ENCODE data around the gene CDK16.

The CDK16 gene

DNA sequence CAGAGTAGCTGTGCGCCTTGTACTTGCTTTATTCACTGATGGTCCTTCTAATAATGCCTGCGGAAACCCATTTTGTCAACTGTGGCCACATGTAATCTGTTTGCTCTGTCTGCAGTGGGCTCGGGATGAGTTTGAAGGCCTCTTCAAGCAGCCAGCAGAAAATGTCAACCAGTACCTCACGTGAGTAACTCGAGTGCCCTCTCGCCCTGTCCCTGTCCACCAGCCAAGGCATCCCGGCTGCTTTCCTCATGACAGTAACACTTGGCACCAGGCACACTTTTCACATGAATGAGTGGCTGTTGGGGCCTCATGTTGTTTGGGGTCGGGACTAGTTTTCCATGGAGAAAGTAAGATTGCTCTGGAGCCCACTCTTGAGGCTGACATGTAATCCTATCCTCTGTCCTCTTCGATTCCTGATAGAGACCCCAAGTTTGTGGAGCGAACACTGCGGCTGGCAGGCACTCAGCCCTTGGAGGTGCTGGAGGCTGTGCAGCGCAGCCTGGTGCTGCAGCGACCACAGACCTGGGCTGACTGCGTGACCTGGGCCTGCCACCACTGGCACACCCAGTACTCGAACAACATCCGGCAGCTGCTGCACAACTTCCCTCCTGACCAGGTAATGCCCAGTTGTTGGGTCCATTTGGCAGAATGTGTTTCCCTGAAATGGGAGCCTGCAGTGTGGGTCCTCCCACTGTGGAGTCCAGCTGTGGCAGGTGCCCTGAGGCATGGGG lies 8.8 kb upstream of the CDK16 start:
- no peak overlapping the region for H3K27ac ChIP-seq
- H3K4me2 ChIP-seq, result no peak overlapping the region
- no peak overlapping the region for H2AFZ ChIP-seq (ENCODE audit: low read depth)
- no peaks in the 10 kb centered on the region for H3K4me1 ChIP-seq (ENCODE audit: low read depth, poor library complexity, severe bottlenecking)
- H3K79me2 ChIP-seq (ENCODE audit: insufficient read depth, low read depth), result no peaks in the 10 kb centered on the region
- TF ChIP-seq, protein P1, sequence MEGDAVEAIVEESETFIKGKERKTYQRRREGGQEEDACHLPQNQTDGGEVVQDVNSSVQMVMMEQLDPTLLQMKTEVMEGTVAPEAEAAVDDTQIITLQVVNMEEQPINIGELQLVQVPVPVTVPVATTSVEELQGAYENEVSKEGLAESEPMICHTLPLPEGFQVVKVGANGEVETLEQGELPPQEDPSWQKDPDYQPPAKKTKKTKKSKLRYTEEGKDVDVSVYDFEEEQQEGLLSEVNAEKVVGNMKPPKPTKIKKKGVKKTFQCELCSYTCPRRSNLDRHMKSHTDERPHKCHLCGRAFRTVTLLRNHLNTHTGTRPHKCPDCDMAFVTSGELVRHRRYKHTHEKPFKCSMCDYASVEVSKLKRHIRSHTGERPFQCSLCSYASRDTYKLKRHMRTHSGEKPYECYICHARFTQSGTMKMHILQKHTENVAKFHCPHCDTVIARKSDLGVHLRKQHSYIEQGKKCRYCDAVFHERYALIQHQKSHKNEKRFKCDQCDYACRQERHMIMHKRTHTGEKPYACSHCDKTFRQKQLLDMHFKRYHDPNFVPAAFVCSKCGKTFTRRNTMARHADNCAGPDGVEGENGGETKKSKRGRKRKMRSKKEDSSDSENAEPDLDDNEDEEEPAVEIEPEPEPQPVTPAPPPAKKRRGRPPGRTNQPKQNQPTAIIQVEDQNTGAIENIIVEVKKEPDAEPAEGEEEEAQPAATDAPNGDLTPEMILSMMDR (conservative IDR thresholded peaks at IDR 0.05; ENCODE audit: low read depth, low read length), result no peak
- no peaks in the 10 kb centered on the region for H3K27me3 ChIP-seq (ENCODE audit: insufficient read depth, low read depth)
- H3K4me3 ChIP-seq (IDR thresholded peaks at IDR 0.05; ENCODE audit: insufficient read depth, low read depth, low read length), result no peak overlapping the region
- no peaks in the 10 kb centered on the region for H4K20me1 ChIP-seq (ENCODE audit: insufficient read depth)
- H3K36me3 ChIP-seq (ENCODE audit: insufficient read depth), result no peaks in the 10 kb centered on the region; the same call in 1 of the 2 replicates
- no peak overlapping the region for H3K9ac ChIP-seq

DNA sequence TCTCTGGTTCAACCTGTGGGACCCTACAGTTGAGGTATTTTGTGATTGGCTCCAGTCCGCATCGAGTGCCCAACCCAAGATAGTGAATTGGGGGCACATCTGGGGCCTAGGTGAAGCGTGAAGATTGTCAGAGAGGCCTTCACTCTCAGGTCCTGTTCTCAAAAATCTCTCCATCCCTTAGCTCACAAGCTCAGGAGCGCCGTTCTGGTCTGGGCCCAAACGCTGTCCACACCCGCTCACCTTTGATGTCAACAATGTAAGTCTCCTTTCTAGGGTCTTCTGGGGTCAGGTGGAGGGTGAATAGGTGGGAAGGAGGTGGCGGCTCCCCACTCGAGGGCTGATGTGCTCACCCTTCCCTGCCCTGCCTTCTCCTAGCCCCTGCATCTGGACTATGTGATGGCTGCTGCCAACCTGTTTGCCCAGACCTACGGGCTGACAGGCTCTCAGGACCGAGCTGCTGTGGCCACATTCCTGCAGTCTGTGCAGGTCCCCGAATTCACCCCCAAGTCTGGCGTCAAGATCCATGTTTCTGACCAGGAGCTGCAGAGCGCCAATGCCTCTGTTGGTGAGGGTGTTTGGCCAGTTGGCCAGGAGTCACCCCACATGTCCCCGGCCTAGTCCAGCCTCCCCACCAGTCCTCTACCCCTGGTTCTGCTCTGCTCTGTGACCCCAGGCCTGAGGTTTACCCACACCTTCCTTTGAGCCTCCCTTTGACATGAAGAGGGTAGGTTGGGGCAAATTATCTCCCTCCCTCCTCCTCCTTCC lies 7.6 kb upstream of the CDK16 start:
- Histone ChIP-seq H3K4me3 (IDR thresholded peaks at IDR 0.05; ENCODE audit: insufficient read depth, low read depth, low read length) (no peak overlapping the region), H3K4me2 (no peak overlapping the region), H3K27ac (no peak overlapping the region), H3K4me1 (ENCODE audit: low read depth, poor library complexity, severe bottlenecking) (no peaks in the 10 kb centered on the region), H3K79me2 (ENCODE audit: insufficient read depth, low read depth) (no peaks in the 10 kb centered on the region), H3K9ac (no peak overlapping the region), H4K20me1 (ENCODE audit: insufficient read depth) (no peaks in the 10 kb centered on the region), H3K27me3 (ENCODE audit: insufficient read depth, low read depth) (no peaks in the 10 kb centered on the region), H3K36me3 (ENCODE audit: insufficient read depth) (no peaks in the 10 kb centered on the region; the same call in 1 of the 2 replicates), H2AFZ (ENCODE audit: low read depth) (no peak overlapping the region)
- TF ChIP-seq, protein P1 (conservative IDR thresholded peaks at IDR 0.05; ENCODE audit: low read depth, low read length), result no peak

DNA sequence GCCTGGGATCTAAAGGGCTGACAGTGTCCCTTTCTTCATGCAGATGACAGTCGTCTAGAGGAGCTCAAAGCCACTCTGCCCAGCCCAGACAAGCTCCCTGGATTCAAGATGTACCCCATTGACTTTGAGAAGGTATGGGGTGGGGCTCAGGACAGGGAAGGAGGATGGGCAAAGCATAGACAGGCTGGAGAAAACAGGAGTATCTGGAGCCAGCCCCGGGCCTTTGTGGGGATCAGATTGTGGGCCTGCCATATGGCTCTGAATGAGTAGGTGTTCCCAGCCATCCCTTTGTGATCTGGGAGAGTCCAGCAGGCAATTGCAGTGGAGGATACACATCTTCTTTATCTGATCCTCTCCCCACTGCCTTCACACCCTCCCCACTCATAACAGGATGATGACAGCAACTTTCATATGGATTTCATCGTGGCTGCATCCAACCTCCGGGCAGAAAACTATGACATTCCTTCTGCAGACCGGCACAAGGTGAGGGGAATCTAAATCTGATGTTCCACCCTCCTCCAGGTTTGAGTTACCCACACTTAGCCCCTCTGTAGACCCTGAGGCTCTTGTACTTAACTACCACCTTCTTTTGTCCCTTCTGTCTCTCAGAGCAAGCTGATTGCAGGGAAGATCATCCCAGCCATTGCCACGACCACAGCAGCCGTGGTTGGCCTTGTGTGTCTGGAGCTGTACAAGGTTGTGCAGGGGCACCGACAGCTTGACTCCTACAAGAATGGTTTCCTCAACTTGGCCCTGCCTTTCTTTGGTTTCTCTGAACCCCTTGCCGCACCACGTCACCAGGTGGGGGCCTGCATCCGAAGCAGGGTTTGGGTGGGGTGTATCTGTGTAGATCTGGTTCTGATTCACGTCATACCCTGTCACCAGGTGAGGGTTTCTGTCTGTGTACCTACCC lies 5.8 kb upstream of the CDK16 start:
- TF ChIP-seq, protein P1 (conservative IDR thresholded peaks at IDR 0.05; ENCODE audit: low read depth, low read length), result no peak

DNA sequence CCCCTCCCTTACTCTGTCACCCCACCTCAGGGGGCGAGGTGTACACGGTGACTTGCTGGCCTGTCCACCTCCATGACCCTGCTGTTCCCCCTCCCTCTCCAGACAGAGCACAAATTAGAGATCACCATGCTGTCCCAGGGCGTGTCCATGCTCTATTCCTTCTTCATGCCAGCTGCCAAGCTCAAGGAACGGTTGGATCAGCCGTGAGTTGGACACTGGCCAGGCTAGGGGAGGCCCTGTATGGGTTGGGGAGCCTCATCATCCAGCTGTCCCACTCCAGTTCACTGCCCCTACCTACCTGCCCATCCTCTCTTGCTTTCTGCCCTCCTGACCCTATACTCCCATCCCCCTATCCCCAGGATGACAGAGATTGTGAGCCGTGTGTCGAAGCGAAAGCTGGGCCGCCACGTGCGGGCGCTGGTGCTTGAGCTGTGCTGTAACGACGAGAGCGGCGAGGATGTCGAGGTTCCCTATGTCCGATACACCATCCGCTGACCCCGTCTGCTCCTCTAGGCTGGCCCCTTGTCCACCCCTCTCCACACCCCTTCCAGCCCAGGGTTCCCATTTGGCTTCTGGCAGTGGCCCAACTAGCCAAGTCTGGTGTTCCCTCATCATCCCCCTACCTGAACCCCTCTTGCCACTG lies 3.9 kb upstream of the CDK16 start:
- H3K79me2 ChIP-seq (ENCODE audit: insufficient read depth, low read depth), result peaks cover 11% of the 10 kb centered on the region
- H3K27ac ChIP-seq, result no peak overlapping the region
- H2AFZ ChIP-seq (ENCODE audit: low read depth), result no peak overlapping the region
- TF ChIP-seq, protein P1 (conservative IDR thresholded peaks at IDR 0.05; ENCODE audit: low read depth, low read length), result no peak
- H3K27me3 ChIP-seq (ENCODE audit: insufficient read depth, low read depth), result no peaks in the 10 kb centered on the region
- no peaks in the 10 kb centered on the region for H3K36me3 ChIP-seq (ENCODE audit: insufficient read depth)
- no peak overlapping the region for H3K4me2 ChIP-seq
- H3K9ac ChIP-seq, result no peak overlapping the region
- no peak overlapping the region for H3K4me3 ChIP-seq (IDR thresholded peaks at IDR 0.05; ENCODE audit: insufficient read depth, low read depth, low read length)
- H3K4me1 ChIP-seq (ENCODE audit: low read depth, poor library complexity, severe bottlenecking), result peaks cover 8% of the 10 kb centered on the region
- no peaks in the 10 kb centered on the region for H4K20me1 ChIP-seq (ENCODE audit: insufficient read depth)

More for the DNA sequence above, 5.8 kb upstream of the CDK16 start:
- no peaks in the 10 kb centered on the region for H4K20me1 ChIP-seq (ENCODE audit: insufficient read depth)
- H3K27ac ChIP-seq, result no peak overlapping the region
- H2AFZ ChIP-seq (ENCODE audit: low read depth), result no peak overlapping the region
- peaks cover 8% of the 10 kb centered on the region for H3K4me1 ChIP-seq (ENCODE audit: low read depth, poor library complexity, severe bottlenecking)
- H3K36me3 ChIP-seq (ENCODE audit: insufficient read depth), result no peaks in the 10 kb centered on the region
- no peak overlapping the region for H3K4me2 ChIP-seq
- H3K4me3 ChIP-seq (IDR thresholded peaks at IDR 0.05; ENCODE audit: insufficient read depth, low read depth, low read length), result no peak overlapping the region
- H3K79me2 ChIP-seq (ENCODE audit: insufficient read depth, low read depth), result no peaks in the 10 kb centered on the region
- H3K9ac ChIP-seq, result no peak overlapping the region
- no peaks in the 10 kb centered on the region for H3K27me3 ChIP-seq (ENCODE audit: insufficient read depth, low read depth)
